Kidney (tissue), 14 donors: ENCODE measurements around the gene TRAIP. TPM values are rescaled to one million over a fixed set of nuclear protein-coding genes. Genes with fewer than 3 reads are reported as not detected.
A peak's percentile ranks its signal among the peaks of the same experiment; 100 is the strongest.

Experiments used
- DNase-seq, 5 donors: peaks; one replicate each; pipeline ENCODE4 v3.0.0-alpha.2; 2013 to 2020
- FAIRE-seq: peaks from 2 replicates; lab custom pipeline; 2012; peaks lifted over from hg19 to GRCh38; lab: Jason Lieb, UNC
- H3K27ac ChIP-seq, 2 donors: one replicate each; pipeline ENCODE4 v1.7.0; 2013; ENCODE audit warnings: low read depth in 2 of 2, low read length in 2 of 2, inconsistent platforms in 1 of 2
- H3K27me3 ChIP-seq: one replicate; pipeline ENCODE4 v1.7.1; 2013; ENCODE audit warnings: low read length, inconsistent platforms; ENCODE audit not compliant: control insufficient read depth, insufficient read depth
- H3K36me3 ChIP-seq, 3 donors: one replicate each; pipeline versions ENCODE4 v1.7.0 to v1.7.1; 2013; ENCODE audit warnings: low read length in 3 of 3, control low read depth in 1 of 3, inconsistent platforms in 1 of 3; ENCODE audit not compliant: insufficient read depth in 3 of 3, control insufficient read depth in 2 of 3
- H3K4me1 ChIP-seq, 3 donors: one replicate each; pipeline versions ENCODE4 v1.7.0 to v1.7.1; 2013; ENCODE audit warnings: low read length in 3 of 3, inconsistent platforms in 1 of 3, low read depth in 1 of 3; ENCODE audit not compliant: control insufficient read depth in 2 of 3, insufficient read depth in 2 of 3
- H3K4me3 ChIP-seq, 3 donors: one replicate each; pipeline versions ENCODE4 v1.7.0 to v1.8.1; 2013; ENCODE audit warnings: low read length in 3 of 3, control low read depth in 1 of 3, inconsistent platforms in 1 of 3
- H3K9ac ChIP-seq, 3 donors: one replicate each; pipeline versions ENCODE4 v1.7.0 to v1.7.1; 2013; ENCODE audit warnings: low read length in 3 of 3, control low read depth in 1 of 3, inconsistent platforms in 1 of 3
- H3K9me3 ChIP-seq, 3 donors: one replicate each; pipeline versions ENCODE4 v1.7.0 to v1.7.1; 2013; ENCODE audit warnings: low read length in 3 of 3, control low read depth in 1 of 3, inconsistent platforms in 1 of 3; ENCODE audit not compliant: control insufficient read depth in 2 of 3, insufficient read depth in 1 of 3
- CTCF ChIP-seq: IDR thresholded peaks from 3 replicates; pipeline ENCODE4 v1.5.1; 2012; ENCODE audit warnings: mild to moderate bottlenecking, moderate library complexity, borderline replicate concordance; ENCODE audit not compliant: insufficient read depth; ENCODE audit errors: extremely low read depth
- intact Hi-C: fragments of 100-400 bp; cut with DNase I; formaldehyde crosslinking; loops from one replicate; pipeline ENCODE4 v1.11.1; 2022
- polyA plus RNA-seq: library from polyadenylated mRNA; stranded (reverse); fragments of 350-450 nt; fragmentation: Illumina TruSeq; extraction: RNeasy Lipid Tissue Mini Kit (QIAGEN cat#74804); gene quantifications from one replicate; pipeline ENCODE4 v1.2.3, GENCODE V29; 2014; ENCODE audit warnings: low read depth, low replicate concordance; ENCODE audit not compliant: insufficient read depth
- total RNA-seq: library from RNA; stranded (reverse); fragmentation: NEBNext Ultra II Directional; extraction: Animal tissue kit (Norgen Biotek cat#: 25700); gene quantifications from one replicate; pipeline ENCODE4 v1.2.1, GENCODE V29; 2021
- donor health status: control.
- donor health status: control.
- donor health status: control.
- donor health status: control.
- donor health status: control.
- donor health status: DM: yes; HTN: yes; CAD: no.
- donor health status: Normal renal cell carcinoma (clear cell type).

Gene TRAIP
- total and polyA plus RNA-seq, 2 donors from 2014 or later: 0.71 to 1.9 TPM

GRCh38 chr3:49841126-49841696, 15.2 kb downstream of the TRAIP start:
- intact Hi-C loops: no loop called here
- Histone ChIP-seq H3K9ac (no peak overlapping the region), H3K4me3 (no peak overlapping the region), H3K36me3 (no peaks in the 10 kb centered on the region), H3K9me3 (no peaks in the 10 kb centered on the region), H3K27ac (no peak overlapping the region), H3K4me1 (peaks cover 0 to 25% (median 4%) of the 10 kb centered on the region in 3 donors), H3K27me3 (no peaks in the 10 kb centered on the region)
- no peak for FAIRE-seq
- peak in 3 of 5 donors; percentile 14 to 29 (median 15) for DNase-seq
- no peak for TF ChIP-seq CTCF

- Histone ChIP-seq H3K4me3 (no peak overlapping the region), H3K9ac (no peak overlapping the region), H3K36me3 (no peaks in the 10 kb centered on the region), H3K4me1 (peaks cover 0 to 23% (median 4%) of the 10 kb centered on the region in 3 donors), H3K9me3 (no peaks in the 10 kb centered on the region), H3K27me3 (no peaks in the 10 kb centered on the region), H3K27ac (peak overlapping the region in 1 of 2 donors; percentile 16)
- intact Hi-C loops: no loop called here
- no peak for FAIRE-seq
- DNase-seq: peak in 1 of 5 donors; percentile 14
- no peak for TF ChIP-seq CTCF
Observed at GRCh38 chr3:49840388-49840787, 16.0 kb downstream of the TRAIP start.

- FAIRE-seq: no peak
- no peak overlapping the region for H3K27ac ChIP-seq
- peak; percentile 71 to 92 (median 79) for DNase-seq
- H3K27me3 ChIP-seq: no peaks in the 10 kb centered on the region
- H3K36me3 ChIP-seq: no peaks in the 10 kb centered on the region
- TF ChIP-seq CTCF: peak; percentile 90
- no peaks in the 10 kb centered on the region for H3K9me3 ChIP-seq
- H3K4me1 ChIP-seq: peaks cover 0 to 22% (median 4%) of the 10 kb centered on the region in 3 donors
- intact Hi-C loops: no loop called here
- no peak overlapping the region for H3K9ac ChIP-seq
- peak overlapping the region in 1 of 3 donors; percentile 11 for H3K4me3 ChIP-seq
Observed at GRCh38 chr3:49839193-49839809, 17.1 kb downstream of the TRAIP start.
